Fibroblast of the conjunctiva (primary cell): ENCODE measurements around the gene CMC2.

Source experiments
- DNase-seq: peaks from one replicate; pipeline ENCODE4 v3.0.0-alpha.2; 2010; ENCODE audit warnings: low read depth

CMC2 gene

GRCh38 chr16:80972611-80973010, 34.1 kb downstream of the CMC2 start:
- no peak for DNase-seq

GRCh38 chr16:80971819-80972218, 34.9 kb downstream of the CMC2 start:
- DNase-seq, result no peak

GRCh38 chr16:80969114-80969484, 37.6 kb downstream of the CMC2 start:
- DNase-seq, result no peak

GRCh38 chr16:80968386-80969113, 38.1 kb downstream of the CMC2 start:
- DNase-seq, result no peak

- no peak for DNase-seq
These were observed 40.1 kb downstream of the CMC2 start for GRCh38 chr16:80966617-80967016.

- DNase-seq, result no peak
These were observed 42.3 kb downstream of the CMC2 start for GRCh38 chr16:80964351-80964750.

- no peak for DNase-seq
These were observed 43.8 kb downstream of the CMC2 start for GRCh38 chr16:80962879-80963278.

GRCh38 chr16:80958284-80958683, 48.4 kb downstream of the CMC2 start:
- no peak for DNase-seq

- no peak for DNase-seq
These were observed 51.7 kb downstream of the CMC2 start for GRCh38 chr16:80954985-80955384.

GRCh38 chr16:80948886-80949493, 57.7 kb downstream of the CMC2 start:
- DNase-seq, result no peak

- no peak for DNase-seq
These were observed 58.7 kb downstream of the CMC2 start for GRCh38 chr16:80947708-80948625.

GRCh38 chr16:80947239-80947638, 59.4 kb downstream of the CMC2 start:
- no peak for DNase-seq

- DNase-seq, result no peak
These were observed 60.2 kb downstream of the CMC2 start for GRCh38 chr16:80946481-80946880.

GRCh38 chr16:80940069-80940856, 66.4 kb downstream of the CMC2 start:
- no peak for DNase-seq

- DNase-seq, result no peak
These were observed 67.8 kb downstream of the CMC2 start for GRCh38 chr16:80938879-80939260.

GRCh38 chr16:80938004-80938878, 68.4 kb downstream of the CMC2 start:
- peak; percentile 96 for DNase-seq

- DNase-seq, result no peak
These were observed 70.3 kb downstream of the CMC2 start for GRCh38 chr16:80936410-80936809.

GRCh38 chr16:80935691-80936090, 71.0 kb downstream of the CMC2 start:
- DNase-seq, result no peak

- peak; percentile 23 for DNase-seq
These were observed 74.0 kb downstream of the CMC2 start for GRCh38 chr16:80932708-80933095.

- peak; percentile 20 for DNase-seq
These were observed 74.6 kb downstream of the CMC2 start for GRCh38 chr16:80931801-80932707.
